GM12865 (cell line): Measurements from ENCODE around the gene IL36RN.

Experiments used
- DNase-seq: peaks from one replicate; pipeline ENCODE4 v3.0.0; 2010; ENCODE audit warnings: low read depth
- H3K4me3 ChIP-seq: 2 replicates; pipeline ENCODE4 v1.5.1; 2011; ENCODE audit warnings: mild to moderate bottlenecking, low read depth, low read length, control low read depth
- TF ChIP-seq, protein P1 (sequence below): IDR thresholded peaks from 2 replicates; pipeline ENCODE4 v1.5.1; 2011; ENCODE audit warnings: low read length, control low read depth, low read depth, inconsistent platforms; ENCODE audit not compliant: insufficient read depth; ENCODE audit errors: missing control alignments

Gene IL36RN

DNA sequence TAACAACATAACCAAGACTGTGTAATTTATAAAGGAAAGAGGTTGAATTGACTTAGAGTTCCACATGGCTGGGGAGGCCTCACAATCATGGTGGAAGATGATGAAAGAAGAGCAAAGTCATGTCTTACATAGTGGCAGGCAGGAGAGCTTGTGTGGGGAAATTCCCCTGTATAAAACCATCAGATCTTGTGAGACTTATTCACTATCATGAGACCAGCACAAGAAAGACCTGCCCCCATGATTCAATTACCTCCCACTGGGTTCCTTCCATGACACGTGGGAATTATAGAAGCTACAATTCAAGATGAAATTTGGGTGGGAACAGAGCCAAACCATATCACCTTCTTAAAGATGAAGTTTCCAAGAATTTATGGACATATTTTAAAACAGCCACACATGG is 2.5 kb upstream of the IL36RN start:
- TF ChIP-seq, protein P1, sequence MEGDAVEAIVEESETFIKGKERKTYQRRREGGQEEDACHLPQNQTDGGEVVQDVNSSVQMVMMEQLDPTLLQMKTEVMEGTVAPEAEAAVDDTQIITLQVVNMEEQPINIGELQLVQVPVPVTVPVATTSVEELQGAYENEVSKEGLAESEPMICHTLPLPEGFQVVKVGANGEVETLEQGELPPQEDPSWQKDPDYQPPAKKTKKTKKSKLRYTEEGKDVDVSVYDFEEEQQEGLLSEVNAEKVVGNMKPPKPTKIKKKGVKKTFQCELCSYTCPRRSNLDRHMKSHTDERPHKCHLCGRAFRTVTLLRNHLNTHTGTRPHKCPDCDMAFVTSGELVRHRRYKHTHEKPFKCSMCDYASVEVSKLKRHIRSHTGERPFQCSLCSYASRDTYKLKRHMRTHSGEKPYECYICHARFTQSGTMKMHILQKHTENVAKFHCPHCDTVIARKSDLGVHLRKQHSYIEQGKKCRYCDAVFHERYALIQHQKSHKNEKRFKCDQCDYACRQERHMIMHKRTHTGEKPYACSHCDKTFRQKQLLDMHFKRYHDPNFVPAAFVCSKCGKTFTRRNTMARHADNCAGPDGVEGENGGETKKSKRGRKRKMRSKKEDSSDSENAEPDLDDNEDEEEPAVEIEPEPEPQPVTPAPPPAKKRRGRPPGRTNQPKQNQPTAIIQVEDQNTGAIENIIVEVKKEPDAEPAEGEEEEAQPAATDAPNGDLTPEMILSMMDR = no peak
- no peak overlapping the region for H3K4me3 ChIP-seq
- no peak for DNase-seq

- TF ChIP-seq, protein P1 = no peak
Measured at GRCh38 chr2:113057117-113057516, 1.9 kb upstream of the IL36RN start.

DNA sequence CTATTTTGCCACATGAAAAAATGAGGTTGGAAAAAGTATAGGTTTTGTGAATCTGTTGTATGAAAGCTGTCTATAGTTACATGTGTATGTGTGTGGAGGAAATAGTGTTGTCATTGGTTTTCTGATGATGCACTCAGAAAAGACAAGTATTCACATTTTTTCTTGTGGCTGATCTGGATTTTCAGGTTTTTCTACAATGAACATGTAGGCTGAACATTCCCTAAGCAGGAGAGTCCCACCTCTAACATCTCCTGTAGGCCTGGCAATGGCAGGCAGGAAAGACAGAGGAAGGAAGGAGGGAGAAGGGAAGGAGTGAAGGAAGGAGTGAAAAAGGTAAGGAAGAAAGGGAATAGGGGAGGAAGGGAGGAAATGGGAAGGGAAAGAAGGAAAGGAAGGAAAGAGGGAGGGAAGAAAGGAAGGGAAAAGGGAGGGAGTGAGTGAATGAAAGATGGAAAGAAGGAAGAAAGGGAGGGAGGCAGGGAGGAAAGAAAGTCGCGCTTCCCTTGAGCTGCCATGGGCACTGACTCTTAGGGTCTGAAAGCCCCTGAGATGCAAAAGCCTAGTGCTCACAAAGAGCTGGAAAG is 495 bp upstream of the IL36RN start:
- no peak for DNase-seq
- TF ChIP-seq, protein P1 = no peak
- H3K4me3 ChIP-seq = no peak overlapping the region

More at GRCh38 chr2:113057117-113057516, 1.9 kb upstream of the IL36RN start:
- no peak overlapping the region for H3K4me3 ChIP-seq
- no peak for DNase-seq

DNA sequence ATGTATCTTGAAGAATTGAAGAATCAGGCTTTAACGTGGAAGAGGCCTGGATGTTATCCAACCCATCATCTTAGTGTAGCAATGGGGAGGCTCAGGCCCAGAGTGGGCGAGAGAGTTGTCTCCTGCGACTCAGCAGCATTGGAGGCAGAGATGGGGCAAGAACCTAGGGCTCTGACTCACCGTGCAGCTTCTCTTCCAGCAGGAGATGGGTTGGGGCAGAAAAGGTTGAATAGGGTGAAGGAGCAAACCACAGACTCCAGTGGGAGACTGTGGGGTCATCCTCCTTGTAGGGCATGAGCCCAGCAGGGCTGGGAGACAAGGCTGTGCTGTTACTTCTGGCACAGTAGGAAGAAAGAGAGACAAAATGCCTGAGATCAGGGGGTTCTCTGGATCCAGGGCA is 1.4 kb downstream of the IL36RN start:
- TF ChIP-seq, protein P1 = no peak
- no peak for DNase-seq
- no peak overlapping the region for H3K4me3 ChIP-seq

- TF ChIP-seq, protein P1 = no peak
- no peak for DNase-seq
- H3K4me3 ChIP-seq = no peak overlapping the region
Measured at GRCh38 chr2:113060796-113061195, 1.8 kb downstream of the IL36RN start.

- no peak overlapping the region for H3K4me3 ChIP-seq
- TF ChIP-seq, protein P1 = no peak
- DNase-seq = no peak
Measured at GRCh38 chr2:113061241-113061640, 2.2 kb downstream of the IL36RN start.
